Endodermal cell (in vitro differentiated cells): ENCODE data around the gene PACRGL. TPM values are rescaled to one million over a fixed set of nuclear protein-coding genes. Genes with fewer than 3 reads are reported as not detected.

Experiments used
- DNase-seq: peaks from one replicate; pipeline ENCODE4 v3.0.0-alpha.2; 2017
- H3K27ac ChIP-seq: 2 replicates; pipeline ENCODE4 v1.5.1; 2013; ENCODE audit warnings: mild to moderate bottlenecking, low read depth, low read length, moderate library complexity
- H3K27me3 ChIP-seq: 2 replicates; pipeline ENCODE4 v1.6.1; 2013; ENCODE audit warnings: mild to moderate bottlenecking, low read length, moderate library complexity; ENCODE audit not compliant: insufficient read depth, control insufficient read depth, poor library complexity, severe bottlenecking
- H3K36me3 ChIP-seq: 2 replicates; pipeline ENCODE4 v1.7.0; 2013; ENCODE audit warnings: mild to moderate bottlenecking, low read length, moderate library complexity; ENCODE audit not compliant: control insufficient read depth, insufficient read depth
- H3K4me1 ChIP-seq: one replicate; pipeline ENCODE4 v1.7.0; 2013; ENCODE audit warnings: low read length; ENCODE audit not compliant: control insufficient read depth, insufficient read depth
- H3K4me3 ChIP-seq: 2 replicates; pipeline ENCODE4 v1.5.1; 2013; ENCODE audit warnings: mild to moderate bottlenecking, low read length, moderate library complexity
- H3K9ac ChIP-seq: 2 replicates; pipeline ENCODE4 v1.6.1; 2013; ENCODE audit warnings: mild to moderate bottlenecking, low read length, moderate library complexity; ENCODE audit not compliant: poor library complexity, severe bottlenecking; ENCODE audit errors: extremely low read depth
- H3K9me3 ChIP-seq: 2 replicates; pipeline ENCODE4 v1.6.1; 2013; ENCODE audit warnings: mild to moderate bottlenecking, low read length, moderate library complexity; ENCODE audit not compliant: control insufficient read depth
- H3K27ac Mint-ChIP-seq: 2 replicates; pipeline ENCODE4 v1.8.0; 2020; ENCODE audit warnings: mixed read lengths
- H3K27me3 Mint-ChIP-seq: 2 replicates; pipeline ENCODE4 v1.8.0; 2021; ENCODE audit warnings: mild to moderate bottlenecking, mixed read lengths; ENCODE audit not compliant: insufficient read depth
- H3K36me3 Mint-ChIP-seq: 2 replicates; pipeline ENCODE4 v1.8.0; 2020; ENCODE audit warnings: low read depth, mixed read lengths
- H3K4me1 Mint-ChIP-seq: 2 replicates; pipeline ENCODE4 v1.8.0; 2020; ENCODE audit warnings: mixed read lengths
- H3K4me3 Mint-ChIP-seq: 2 replicates; pipeline ENCODE4 v1.8.0; 2020; ENCODE audit warnings: mild to moderate bottlenecking, moderate library complexity, mixed read lengths
- H3K9me3 Mint-ChIP-seq: 2 replicates; pipeline ENCODE4 v1.8.0; 2020; ENCODE audit warnings: mild to moderate bottlenecking, mixed read lengths
- whole genome bisulfite sequencing, 2 experiments: methylation state at CpG; one replicate each; pipeline versions ENCODE4 v1.1.5 to v1.1.7; 2013; ENCODE audit warnings: missing lambda C conversion rate in 2 of 2, mixed read lengths in 1 of 2; ENCODE audit not compliant: insufficient coverage in 1 of 2, insufficient read length in 1 of 2; 5-methylcytosine and 5-hydroxymethylcytosine counted together
- total RNA-seq, 2 donors: library from RNA; stranded (reverse); fragmentation: NEBNext Ultra II Directional in 1 of 2; extraction: Animal tissue kit (Norgen Biotek cat#: 25700) in 1 of 2; gene quantifications; 2 replicates in 1 of 2; 3 replicates in 1 of 2; pipeline ENCODE4 v1.2.1, GENCODE V29; 2021
- TF ChIP-seq, protein P1 (sequence below): fragments of 200-600 bp; sonication (generic); conservative IDR thresholded peaks from 2 replicates; pipeline ENCODE4 v1.5.0; 2021; ENCODE audit warnings: antibody characterized with exemption, mild to moderate bottlenecking

The PACRGL gene
- total RNA-seq, 2 donors from 2014 or later = 19.4 to 24.2 TPM

DNA sequence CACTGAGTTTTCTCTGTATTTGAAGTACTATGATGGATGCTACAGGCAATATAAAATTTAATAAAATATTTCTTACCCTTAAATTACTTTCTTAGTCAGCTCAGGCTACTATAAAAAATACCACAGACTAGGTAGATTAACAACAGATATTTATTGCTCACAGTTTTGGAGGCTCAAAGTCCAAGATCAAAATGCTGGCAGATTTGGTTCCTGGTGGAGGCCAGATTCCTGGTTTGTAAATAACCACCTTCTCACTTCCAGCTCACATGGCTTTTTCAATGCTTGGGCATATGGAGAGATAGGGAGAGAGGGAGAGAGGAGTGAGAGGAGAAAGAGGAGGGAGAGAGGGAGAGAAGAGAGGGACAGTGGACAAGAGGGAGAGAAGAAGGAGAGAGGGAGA lies 24.5 kb upstream of the PACRGL start:
- H3K36me3 Mint-ChIP-seq = no peaks in the 10 kb centered on the region
- peaks cover 14% of the 10 kb centered on the region for H3K4me1 Mint-ChIP-seq
- no peak overlapping the region for H3K4me3 Mint-ChIP-seq
- H3K27me3 ChIP-seq = peaks cover 69% of the 10 kb centered on the region
- no peak overlapping the region for H3K4me3 ChIP-seq
- H3K4me1 ChIP-seq = no peaks in the 10 kb centered on the region
- DNase-seq = no peak
- no peak overlapping the region for H3K9ac ChIP-seq
- no peak overlapping the region for H3K27ac Mint-ChIP-seq
- H3K27me3 Mint-ChIP-seq = peaks cover 88% of the 10 kb centered on the region
- no peaks in the 10 kb centered on the region for H3K36me3 ChIP-seq
- TF ChIP-seq, protein P1, sequence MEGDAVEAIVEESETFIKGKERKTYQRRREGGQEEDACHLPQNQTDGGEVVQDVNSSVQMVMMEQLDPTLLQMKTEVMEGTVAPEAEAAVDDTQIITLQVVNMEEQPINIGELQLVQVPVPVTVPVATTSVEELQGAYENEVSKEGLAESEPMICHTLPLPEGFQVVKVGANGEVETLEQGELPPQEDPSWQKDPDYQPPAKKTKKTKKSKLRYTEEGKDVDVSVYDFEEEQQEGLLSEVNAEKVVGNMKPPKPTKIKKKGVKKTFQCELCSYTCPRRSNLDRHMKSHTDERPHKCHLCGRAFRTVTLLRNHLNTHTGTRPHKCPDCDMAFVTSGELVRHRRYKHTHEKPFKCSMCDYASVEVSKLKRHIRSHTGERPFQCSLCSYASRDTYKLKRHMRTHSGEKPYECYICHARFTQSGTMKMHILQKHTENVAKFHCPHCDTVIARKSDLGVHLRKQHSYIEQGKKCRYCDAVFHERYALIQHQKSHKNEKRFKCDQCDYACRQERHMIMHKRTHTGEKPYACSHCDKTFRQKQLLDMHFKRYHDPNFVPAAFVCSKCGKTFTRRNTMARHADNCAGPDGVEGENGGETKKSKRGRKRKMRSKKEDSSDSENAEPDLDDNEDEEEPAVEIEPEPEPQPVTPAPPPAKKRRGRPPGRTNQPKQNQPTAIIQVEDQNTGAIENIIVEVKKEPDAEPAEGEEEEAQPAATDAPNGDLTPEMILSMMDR = no peak
- peaks cover 5% of the 10 kb centered on the region for H3K9me3 Mint-ChIP-seq
- H3K9me3 ChIP-seq = peaks cover 12% of the 10 kb centered on the region
- H3K27ac ChIP-seq = no peak overlapping the region

DNA sequence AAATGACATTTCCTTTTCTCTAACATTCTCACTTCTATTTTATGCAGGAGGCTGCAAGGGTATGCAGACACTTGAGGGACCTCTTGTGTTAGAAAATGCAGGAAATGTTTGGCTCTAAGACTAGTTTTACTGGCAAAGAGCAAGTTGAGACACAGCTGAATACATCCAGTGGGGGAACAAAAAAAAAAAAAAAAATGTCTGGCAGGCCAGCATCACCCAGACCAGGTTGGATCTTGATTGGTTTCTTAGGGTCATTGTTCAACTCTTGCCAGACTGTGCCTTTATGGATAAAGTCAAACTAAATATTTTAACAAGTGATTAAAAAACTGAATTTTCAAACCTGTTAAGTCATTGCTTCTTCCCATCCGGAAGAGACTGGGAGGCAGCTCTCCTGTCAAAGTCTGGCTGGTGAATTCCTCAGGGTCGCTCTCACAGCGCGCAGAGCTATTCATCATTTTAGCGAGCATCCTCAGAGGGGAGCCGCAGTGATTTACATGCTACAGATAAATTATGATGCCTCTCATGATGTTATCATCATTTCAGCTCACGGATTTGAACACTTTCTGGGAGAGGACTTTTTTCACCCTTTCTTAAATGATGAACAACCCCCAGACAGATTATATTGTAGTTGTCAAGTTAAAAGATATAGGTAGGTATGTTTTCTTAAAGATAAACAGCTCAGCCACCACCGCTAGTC lies 23.6 kb upstream of the PACRGL start:
- no peaks in the 10 kb centered on the region for H3K36me3 ChIP-seq
- peaks cover 95% of the 10 kb centered on the region for H3K27me3 Mint-ChIP-seq
- 88 to 92% methylated on average over 6 to 8 of the region's 8 CpGs for WGBS, 2 experiments
- H3K36me3 Mint-ChIP-seq = no peaks in the 10 kb centered on the region
- H3K27me3 ChIP-seq = peaks cover 78% of the 10 kb centered on the region
- H3K9ac ChIP-seq = no peak overlapping the region
- no peak overlapping the region for H3K4me3 Mint-ChIP-seq
- no peak overlapping the region for H3K4me3 ChIP-seq
- no peak for DNase-seq
- H3K27ac ChIP-seq = no peak overlapping the region
- TF ChIP-seq, protein P1 = no peak
- no peaks in the 10 kb centered on the region for H3K4me1 ChIP-seq
- H3K27ac Mint-ChIP-seq = no peak overlapping the region
- H3K9me3 Mint-ChIP-seq = peaks cover 5% of the 10 kb centered on the region
- H3K9me3 ChIP-seq = peaks cover 12% of the 10 kb centered on the region
- peaks cover 14% of the 10 kb centered on the region for H3K4me1 Mint-ChIP-seq

GRCh38 chr4:20678400-20678799 lies 21.9 kb upstream of the PACRGL start:
- Histone ChIP-seq H3K27me3 (peaks cover 85% of the 10 kb centered on the region), H3K4me1 (no peaks in the 10 kb centered on the region), H3K9ac (no peak overlapping the region), H3K27ac (no peak overlapping the region), H3K9me3 (peaks cover 12% of the 10 kb centered on the region), H3K4me3 (no peak overlapping the region), H3K36me3 (no peaks in the 10 kb centered on the region)
- Mint-ChIP-seq H3K27ac (no peak overlapping the region), H3K36me3 (no peaks in the 10 kb centered on the region), H3K9me3 (peaks cover 5% of the 10 kb centered on the region), H3K4me3 (no peak overlapping the region), H3K4me1 (peaks cover 17% of the 10 kb centered on the region), H3K27me3 (peaks cover 97% of the 10 kb centered on the region)
- DNase-seq = no peak
- 93 to 100% methylated on average over 2 to 3 of the region's 3 CpGs for WGBS, 2 experiments
- TF ChIP-seq, protein P1 = no peak
